ENCODE data around the gene JOSD2. TPM values are rescaled to one million over a fixed set of nuclear protein-coding genes. Genes with fewer than 3 reads are reported as not detected.

The JOSD2 gene
- total RNA-seq, 2 donors from 2014 or later, result 26.6 to 38.2 TPM

DNA sequence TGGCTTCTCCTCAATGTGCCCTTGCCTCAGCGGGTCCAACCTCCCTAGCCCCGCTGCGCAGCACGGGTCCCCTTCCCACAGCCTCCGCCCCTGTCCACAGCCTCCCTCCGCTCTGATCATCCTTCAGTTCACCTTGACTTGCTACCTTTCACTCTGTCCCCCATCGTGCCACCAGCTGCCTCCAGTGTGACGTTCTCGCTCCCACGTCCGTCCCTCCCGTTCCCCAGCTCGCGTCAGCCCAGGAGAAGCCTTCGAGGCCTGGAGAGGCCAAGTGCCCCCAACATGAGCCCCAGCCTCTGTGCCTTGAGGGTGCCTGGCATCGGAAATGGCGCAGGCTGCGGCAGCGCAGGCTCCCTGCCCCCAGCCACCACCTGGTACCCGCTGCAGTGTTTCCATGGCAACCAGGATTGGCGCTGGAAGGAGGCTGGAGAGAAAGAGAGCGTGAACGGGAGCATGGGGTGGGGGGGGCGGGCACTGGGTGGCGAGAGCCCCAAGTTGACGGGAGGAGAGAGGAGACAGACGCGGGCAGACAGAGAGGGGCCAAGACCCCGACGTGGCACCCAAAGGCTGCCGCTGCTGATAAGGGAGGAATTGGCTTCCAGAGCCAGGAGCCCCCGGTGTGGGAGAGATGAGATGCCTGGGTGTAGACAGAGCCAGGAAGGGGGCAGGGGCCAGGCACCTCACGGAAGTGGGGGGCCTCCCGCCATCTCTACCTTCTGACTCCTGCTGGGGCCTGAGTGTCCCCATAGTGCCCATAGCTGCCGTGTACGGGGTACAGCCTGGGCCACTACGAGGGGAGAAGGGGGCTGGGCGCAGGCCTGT lies 3.6 kb upstream of the JOSD2 start:
- peaks cover 0 to 11% of the 10 kb centered on the region in 2 donors for H3K4me1 ChIP-seq
- H3K27ac ChIP-seq, result no peak overlapping the region
- no peak overlapping the region for H3K4me3 ChIP-seq
- no peaks in the 10 kb centered on the region for H3K27me3 ChIP-seq
- no peak for DNase-seq (ENCODE audit: low spot score)
- no peaks in the 10 kb centered on the region for H3K36me3 ChIP-seq
- TF ChIP-seq, protein P1, sequence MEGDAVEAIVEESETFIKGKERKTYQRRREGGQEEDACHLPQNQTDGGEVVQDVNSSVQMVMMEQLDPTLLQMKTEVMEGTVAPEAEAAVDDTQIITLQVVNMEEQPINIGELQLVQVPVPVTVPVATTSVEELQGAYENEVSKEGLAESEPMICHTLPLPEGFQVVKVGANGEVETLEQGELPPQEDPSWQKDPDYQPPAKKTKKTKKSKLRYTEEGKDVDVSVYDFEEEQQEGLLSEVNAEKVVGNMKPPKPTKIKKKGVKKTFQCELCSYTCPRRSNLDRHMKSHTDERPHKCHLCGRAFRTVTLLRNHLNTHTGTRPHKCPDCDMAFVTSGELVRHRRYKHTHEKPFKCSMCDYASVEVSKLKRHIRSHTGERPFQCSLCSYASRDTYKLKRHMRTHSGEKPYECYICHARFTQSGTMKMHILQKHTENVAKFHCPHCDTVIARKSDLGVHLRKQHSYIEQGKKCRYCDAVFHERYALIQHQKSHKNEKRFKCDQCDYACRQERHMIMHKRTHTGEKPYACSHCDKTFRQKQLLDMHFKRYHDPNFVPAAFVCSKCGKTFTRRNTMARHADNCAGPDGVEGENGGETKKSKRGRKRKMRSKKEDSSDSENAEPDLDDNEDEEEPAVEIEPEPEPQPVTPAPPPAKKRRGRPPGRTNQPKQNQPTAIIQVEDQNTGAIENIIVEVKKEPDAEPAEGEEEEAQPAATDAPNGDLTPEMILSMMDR (IDR thresholded peaks at IDR 0.05), result no peak
- no peaks in the 10 kb centered on the region for H3K9me3 ChIP-seq

DNA sequence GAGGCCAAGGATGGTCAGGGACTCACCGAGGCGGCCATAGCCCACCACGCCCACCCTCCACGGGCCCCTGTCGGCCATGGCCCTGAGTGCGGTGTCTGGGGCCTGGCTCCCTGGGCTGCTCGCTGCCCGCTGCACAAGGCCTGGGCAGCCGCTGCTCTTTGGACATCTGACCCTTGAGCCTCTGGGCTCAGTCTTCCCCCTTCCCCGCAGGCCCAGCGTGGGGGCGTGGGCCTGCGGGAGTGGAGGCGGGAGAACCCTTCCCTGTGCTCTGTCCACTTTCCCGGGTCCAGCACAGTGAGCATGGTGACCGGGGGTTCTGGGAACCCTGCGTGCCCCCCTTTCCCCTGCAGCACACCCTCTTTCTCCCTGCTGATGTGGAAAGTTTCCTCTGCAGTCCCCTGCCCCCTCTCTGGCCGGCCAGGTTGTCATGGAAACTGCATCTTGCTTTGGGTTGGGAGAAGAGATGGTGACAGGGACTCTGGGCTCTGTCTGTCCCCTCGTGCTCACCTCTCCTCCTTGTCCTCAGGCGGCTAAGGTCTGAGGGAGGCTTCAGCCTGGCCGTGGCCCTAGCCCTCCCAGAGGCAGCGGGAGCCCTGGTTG lies 2.9 kb upstream of the JOSD2 start, which contains the start of gene ASPDH:
Gene ASPDH (minus strand): TSS at position 168 of the 600 bp plus-strand sequence. CDS start 90 bp downstream, at position 78.
- no peak for DNase-seq (ENCODE audit: low spot score)
- no peak within 1 kb of the TSS for H3K27ac ChIP-seq
- no peaks in the 10 kb centered on the region for H3K9me3 ChIP-seq
- no peaks in the 10 kb centered on the region for H3K36me3 ChIP-seq
- H3K4me1 ChIP-seq, result peaks cover 0 to 18% of the 10 kb centered on the region in 2 donors
- no peaks in the 10 kb centered on the region for H3K27me3 ChIP-seq
- TF ChIP-seq, protein P1 (IDR thresholded peaks at IDR 0.05), result no peak
- H3K4me3 ChIP-seq, result no peak within 1 kb of the TSS

DNA sequence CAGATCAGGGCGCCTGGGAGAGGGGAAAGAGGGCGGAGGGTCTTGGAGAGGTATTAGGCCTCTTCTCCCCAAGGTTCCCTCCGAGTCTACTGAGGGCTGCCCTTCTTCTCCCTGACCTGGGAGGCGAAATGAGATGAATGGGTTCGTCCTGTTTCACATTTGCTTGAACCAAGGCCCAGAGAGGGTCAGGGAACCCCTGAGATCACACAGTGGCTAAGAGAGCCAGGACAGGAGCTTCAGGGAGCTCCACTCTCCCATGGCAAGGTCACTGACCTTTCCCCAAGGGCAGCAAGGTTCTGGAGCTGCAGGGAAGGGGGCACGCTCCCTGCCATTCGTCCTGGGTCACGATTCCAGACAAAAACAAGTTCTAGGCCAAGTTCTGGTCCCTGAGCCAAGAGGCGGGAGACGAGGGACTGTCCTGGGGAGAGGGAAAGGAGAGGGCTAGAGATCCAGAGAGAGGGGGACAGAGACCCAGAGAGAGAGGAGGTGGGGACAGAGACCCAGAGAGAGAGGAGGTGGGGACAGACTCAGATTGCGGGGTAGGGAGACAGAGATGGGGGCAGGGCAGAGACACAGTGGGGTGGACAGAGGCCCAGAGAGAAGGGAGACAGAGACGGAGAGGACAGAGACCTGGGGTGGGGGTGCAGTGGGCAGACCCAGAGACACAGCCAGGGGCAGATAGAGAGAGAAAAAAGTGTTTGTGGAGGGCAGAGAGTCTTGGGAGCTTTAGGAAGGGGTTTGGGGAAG lies 2.2 kb upstream of the JOSD2 start:
- H3K4me1 ChIP-seq, result peaks cover 0 to 23% of the 10 kb centered on the region in 2 donors
- H3K4me3 ChIP-seq, result no peak overlapping the region
- H3K36me3 ChIP-seq, result no peaks in the 10 kb centered on the region
- no peak for DNase-seq (ENCODE audit: low spot score)
- no peaks in the 10 kb centered on the region for H3K27me3 ChIP-seq
- H3K27ac ChIP-seq, result no peak overlapping the region
- H3K9me3 ChIP-seq, result no peaks in the 10 kb centered on the region
- TF ChIP-seq, protein P1 (IDR thresholded peaks at IDR 0.05), result no peak

DNA sequence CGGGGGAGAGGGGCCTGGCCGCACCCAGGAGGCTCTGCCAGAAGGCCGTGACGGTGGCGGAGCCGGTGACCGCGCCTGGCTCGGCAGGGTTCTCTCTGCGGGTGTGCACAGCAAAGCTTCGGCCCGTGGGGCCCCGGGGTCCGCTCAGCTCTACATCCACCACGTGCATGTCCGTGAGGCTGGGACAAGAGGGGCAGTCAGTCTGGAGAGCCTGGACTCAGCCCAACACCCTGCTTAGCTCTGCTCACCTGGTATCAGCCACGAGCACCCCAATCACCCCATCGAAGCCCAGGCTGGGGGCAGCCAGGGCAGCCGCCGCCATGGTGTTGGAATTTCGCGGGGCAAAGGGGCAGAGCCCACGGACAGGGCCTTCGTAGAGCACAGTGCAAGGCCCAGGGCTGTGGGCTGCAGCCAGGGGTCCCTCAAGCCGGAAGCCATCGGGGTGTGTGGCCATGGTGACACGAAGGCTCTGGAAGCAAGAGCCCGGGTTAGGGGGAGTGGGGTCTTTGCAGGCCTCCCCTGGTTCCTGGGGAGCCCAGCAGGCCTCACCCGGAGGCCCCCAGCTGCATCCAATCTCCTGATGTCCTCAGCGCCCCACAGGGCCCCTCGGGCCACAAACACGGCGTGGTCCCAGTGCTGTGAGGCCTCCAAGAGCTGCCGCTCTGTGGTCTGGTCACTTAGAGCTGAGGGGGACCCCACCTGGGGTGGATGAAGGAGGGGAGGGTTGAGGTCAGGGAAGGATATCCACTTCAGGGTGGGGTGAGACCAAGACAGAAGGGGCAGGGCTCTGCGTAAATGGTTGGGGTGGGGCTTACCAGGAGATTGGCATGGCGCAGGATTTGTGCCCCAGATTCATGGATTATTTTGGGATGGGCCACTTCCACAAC lies 1.4 kb upstream of the JOSD2 start:
- DNase-seq (ENCODE audit: low spot score), result no peak
- peaks cover 0 to 27% of the 10 kb centered on the region in 2 donors for H3K4me1 ChIP-seq
- H3K4me3 ChIP-seq, result no peak overlapping the region
- H3K27ac ChIP-seq, result peak overlapping the region; percentile 72 to 79
- H3K27me3 ChIP-seq, result no peaks in the 10 kb centered on the region
- no peaks in the 10 kb centered on the region for H3K9me3 ChIP-seq
- H3K36me3 ChIP-seq, result no peaks in the 10 kb centered on the region
- TF ChIP-seq, protein P1 (IDR thresholded peaks at IDR 0.05), result no peak

DNA sequence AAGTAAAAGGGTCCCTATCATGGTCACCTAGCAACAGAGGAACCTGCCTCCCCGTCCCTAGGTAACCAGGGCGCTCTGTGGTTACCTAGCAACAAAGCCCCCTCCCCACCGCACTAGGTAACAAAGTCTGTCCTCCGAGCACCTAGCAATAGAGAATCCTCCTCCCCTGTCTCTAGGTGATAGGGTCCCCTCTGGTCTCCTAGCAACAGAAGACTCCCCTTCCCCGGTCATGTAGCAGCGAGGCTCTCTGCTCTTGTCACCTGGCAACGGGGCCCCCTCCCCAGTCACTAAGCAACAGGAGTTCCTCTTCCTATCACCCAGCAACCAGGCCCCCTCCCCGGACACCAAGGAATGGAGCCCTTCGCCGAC lies 307 bp downstream of the JOSD2 start:
- TF ChIP-seq, protein P1 (IDR thresholded peaks at IDR 0.05), result no peak
- peak overlapping the region; percentile 72 to 79 for H3K27ac ChIP-seq
- no peak for DNase-seq (ENCODE audit: low spot score)

More for the DNA sequence above, 307 bp downstream of the JOSD2 start:
- Histone ChIP-seq H3K4me1 (peaks cover 0 to 27% of the 10 kb centered on the region in 2 donors), H3K4me3 (peak overlapping the region; percentile 63 to 71), H3K27me3 (no peaks in the 10 kb centered on the region), H3K9me3 (no peaks in the 10 kb centered on the region), H3K36me3 (no peaks in the 10 kb centered on the region)
